ENCODE measurements around the gene IP6K2. TPM values are rescaled to one million over a fixed set of nuclear protein-coding genes. Genes with fewer than 3 reads are reported as not detected.

Gene IP6K2
- total and polyA plus RNA-seq, 2 experiments from 2014 or later = 97.0 to 97.4 TPM

- TF ChIP-seq ZNF331 (CRISPR knock-in tag; IDR thresholded peaks at IDR 0.05; ENCODE audit: low read depth) = no peak
- no peak for TF ChIP-seq EZH2 (IDR thresholded peaks at IDR 0.05; ENCODE audit: low read depth, unreplicated experiment)
- no peak for TF ChIP-seq JUNB (IDR thresholded peaks at IDR 0.05; ENCODE audit: unreplicated experiment)
- no peak for TF ChIP-seq POLR2AphosphoS5 (IDR thresholded peaks at IDR 0.05; ENCODE audit: low read depth)
These were observed 28.3 kb downstream of the IP6K2 start (continued) for GRCh38 chr3:48688737-48689075.

- TF ChIP-seq POLR2AphosphoS5 (IDR thresholded peaks at IDR 0.05; ENCODE audit: low read depth) (no peak), ETS1 (IDR thresholded peaks at IDR 0.05) (no peak), ZNF462 (CRISPR knock-in tag; IDR thresholded peaks at IDR 0.05) (no peak), STAT1 (IDR thresholded peaks at IDR 0.05; ENCODE audit: unreplicated experiment) (no peak), CTCF (conservative IDR thresholded peaks at IDR 0.05; ENCODE audit: low read depth in 2 of 2) (no peak)
- H3K27me3 Mint-ChIP-seq (ENCODE audit: insufficient read depth, low read depth, poor library complexity) = peaks cover 6% of the 10 kb centered on the region
- Histone ChIP-seq H3K4me1 (ENCODE audit: insufficient read depth) (peaks cover 7% of the 10 kb centered on the region), H3K4me2 (no peak overlapping the region), H3K27ac (ENCODE audit: low read depth) (no peak overlapping the region), H3K27me3 (ENCODE audit: insufficient read depth) (no peaks in the 10 kb centered on the region), H3K4me3 (no peak overlapping the region), H3F3A (replicated peaks; ENCODE audit: low read depth) (peaks cover 50% of the 10 kb centered on the region), H3K79me2 (replicated peaks; ENCODE audit: insufficient read depth) (peaks cover 23% of the 10 kb centered on the region), H3K9me2 (ENCODE audit: insufficient read depth) (no peaks in the 10 kb centered on the region), H3K36me3 (ENCODE audit: insufficient read depth) (peaks cover 47% of the 10 kb centered on the region), H4K20me1 (replicated peaks; ENCODE audit: insufficient read depth) (peaks cover 43% of the 10 kb centered on the region), H2AFZ (no peak overlapping the region)
- DNase-seq (ENCODE audit: low spot score) (no peak), ATAC-seq (no peak)
- H3K9me3 Mint-ChIP-seq = no peaks in the 10 kb centered on the region
- H3K36me3 Mint-ChIP-seq (ENCODE audit: low read depth) = peaks cover 59% of the 10 kb centered on the region
- H3K4me3 Mint-ChIP-seq = no peak overlapping the region
- H3K27ac Mint-ChIP-seq = no peak overlapping the region
- peaks cover 17% of the 10 kb centered on the region for H3K4me1 Mint-ChIP-seq
These were observed 28.8 kb downstream of the IP6K2 start for GRCh38 chr3:48688032-48688736.

Data from GM23338 (cell line).